Adrenal gland (tissue), 12 donors: ENCODE measurements around the gene OR9A2. TPM values are rescaled to one million over a fixed set of nuclear protein-coding genes. Genes with fewer than 3 reads are reported as not detected.

Experiments used
- DNase-seq, 7 donors: peaks; one replicate each; pipeline ENCODE4 v3.0.0-alpha.2; 2019 to 2020
- H3K27ac ChIP-seq, 5 donors: fragments of 200-600 bp; sonication (generic) in 4 of 5; 1 replicate in 3 of 5; 2 replicates in 2 of 5; pipeline versions ENCODE4 v1.5.1 to v1.8.0; 2016 to 2020; ENCODE audit warnings: mild to moderate bottlenecking in 1 of 5
- H3K27me3 ChIP-seq: fragments of 200-600 bp; 2 replicates; pipeline ENCODE4 v1.8.0; 2021
- H3K36me3 ChIP-seq, 2 donors: fragments of 200-600 bp; replicated peaks in 1 of 2; 1 replicate in 1 of 2; 2 replicates in 1 of 2; pipeline versions ENCODE4 v1.5.1 to v1.8.0; 2018 to 2022
- H3K4me1 ChIP-seq, 2 donors: fragments of 200-600 bp; replicated peaks in 1 of 2; 1 replicate in 1 of 2; 2 replicates in 1 of 2; pipeline versions ENCODE4 v1.5.1 to v1.8.0; 2018 to 2021
- H3K4me3 ChIP-seq, 4 donors: fragments of 200-600 bp; sonication (generic) in 3 of 4; one replicate each; pipeline ENCODE4 v1.5.1; 2016 to 2018
- H3K9me3 ChIP-seq, 3 donors: fragments of 200-600 bp; sonication (generic) in 1 of 3; replicated peaks in 1 of 3; 1 replicate in 2 of 3; 2 replicates in 1 of 3; pipeline versions ENCODE4 v1.5.1 to v1.8.0; 2016 to 2021
- POLR2A ChIP-seq, 2 donors: fragments of 450-650 bp; IDR thresholded peaks; one replicate each; pipeline ENCODE4 v1.6.1; 2017; ENCODE audit warnings: antibody characterized with exemption in 2 of 2, mild to moderate bottlenecking in 2 of 2, moderate library complexity in 1 of 2
- WGBS, 4 donors: extraction: QIAGEN DNeasy Blood & Tissue Kit in 2 of 4; methylation state at CpG; one replicate each; pipeline versions ENCODE4 v1.1.5 to v1.1.7; 2013 to 2017; 5-methylcytosine and 5-hydroxymethylcytosine counted together
- intact Hi-C, 2 donors: fragments of 100-400 bp; cut with DNase I; formaldehyde crosslinking; loops; one replicate each; pipeline versions ENCODE4 v1.14.1 to v1.15.0; 2022 to 2023
- polyA plus RNA-seq, 3 donors: library from polyadenylated mRNA; stranded (reverse); fragments of 200-250 nt in 2 of 3; fragments of 350-450 nt in 1 of 3; fragmentation: Illumina TruSeq in 1 of 3; extraction: RNeasy Lipid Tissue Mini Kit (QIAGEN cat#74804) in 1 of 3; gene quantifications; one replicate each; pipeline ENCODE4 v1.2.3, GENCODE V29; 2013 to 2014
- total RNA-seq, 9 donors: library from RNA; depleted of rRNA in 4 of 9; stranded (reverse); fragments of >200 nt in 4 of 9; fragments of 120-200 nt in 1 of 9; fragmentation: NEBNext Ultra II Directional in 1 of 9; extraction: Animal tissue kit (Norgen Biotek cat#: 25700) in 1 of 9; gene quantifications; one replicate each; pipeline versions ENCODE4 v1.1.0 to v1.2.4, GENCODE V29; 2013 to 2023
- TF ChIP-seq, protein P1 (sequence below), 6 experiments: fragments of 450-650 bp in 4 of 6; fragments of 200-600 bp in 2 of 6; sonication (generic) in 1 of 6; IDR thresholded peaks; 1 replicate in 5 of 6; 2 replicates in 1 of 6; pipeline versions ENCODE4 v1.5.1 to v1.8.0; 2016 to 2021; ENCODE audit warnings: antibody characterized with exemption in 6 of 6, mild to moderate bottlenecking in 2 of 6, moderate library complexity in 1 of 6
- donor health status: healthy with polysubstance abuse.
- donor health status: Bipolar disorder and iron deficiency.
- donor health status: DM: yes; HTN: yes; CAD: no.
- donor health status: DM: no; HTN: no; CAD: no.
- donor health status: DM: no; HTN: no; CAD: no.
- donor health status: DM: yes; HTN: yes; CAD: no.

The OR9A2 gene
- total and polyA plus RNA-seq, 12 donors = 0.78 TPM; not detected in 11

DNA sequence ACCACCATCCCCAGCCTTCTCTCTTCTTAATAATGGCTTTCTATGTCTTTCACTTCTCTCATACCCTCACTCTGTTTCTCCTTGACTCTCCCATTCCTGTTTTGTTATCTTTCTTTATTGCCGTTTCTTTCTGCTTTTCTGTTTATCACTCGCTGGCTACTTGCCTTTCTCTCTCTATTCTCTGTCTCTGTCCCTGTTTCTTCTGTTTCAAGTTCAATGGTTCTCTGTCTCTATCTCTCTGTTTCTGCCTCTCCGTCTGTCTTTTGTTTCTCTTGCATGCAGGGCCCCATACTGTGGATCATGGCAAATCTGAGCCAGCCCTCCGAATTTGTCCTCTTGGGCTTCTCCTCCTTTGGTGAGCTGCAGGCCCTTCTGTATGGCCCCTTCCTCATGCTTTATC, 25.1 kb upstream of the OR9A2 start, which contains the start of gene OR6V1:
Gene OR6V1, plus strand, starts transcription at position 301 of the 400 bp plus-strand sequence. Its CDS starts 0 bp downstream, at position 301.
- no peak for TF ChIP-seq POLR2A (IDR thresholded peaks at IDR 0.05)
- TF ChIP-seq, protein P1, sequence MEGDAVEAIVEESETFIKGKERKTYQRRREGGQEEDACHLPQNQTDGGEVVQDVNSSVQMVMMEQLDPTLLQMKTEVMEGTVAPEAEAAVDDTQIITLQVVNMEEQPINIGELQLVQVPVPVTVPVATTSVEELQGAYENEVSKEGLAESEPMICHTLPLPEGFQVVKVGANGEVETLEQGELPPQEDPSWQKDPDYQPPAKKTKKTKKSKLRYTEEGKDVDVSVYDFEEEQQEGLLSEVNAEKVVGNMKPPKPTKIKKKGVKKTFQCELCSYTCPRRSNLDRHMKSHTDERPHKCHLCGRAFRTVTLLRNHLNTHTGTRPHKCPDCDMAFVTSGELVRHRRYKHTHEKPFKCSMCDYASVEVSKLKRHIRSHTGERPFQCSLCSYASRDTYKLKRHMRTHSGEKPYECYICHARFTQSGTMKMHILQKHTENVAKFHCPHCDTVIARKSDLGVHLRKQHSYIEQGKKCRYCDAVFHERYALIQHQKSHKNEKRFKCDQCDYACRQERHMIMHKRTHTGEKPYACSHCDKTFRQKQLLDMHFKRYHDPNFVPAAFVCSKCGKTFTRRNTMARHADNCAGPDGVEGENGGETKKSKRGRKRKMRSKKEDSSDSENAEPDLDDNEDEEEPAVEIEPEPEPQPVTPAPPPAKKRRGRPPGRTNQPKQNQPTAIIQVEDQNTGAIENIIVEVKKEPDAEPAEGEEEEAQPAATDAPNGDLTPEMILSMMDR (IDR thresholded peaks at IDR 0.05) = no peak
- Histone ChIP-seq H3K4me1 (no peaks in the 10 kb centered on the region), H3K9me3 (no peaks in the 10 kb centered on the region), H3K27me3 (no peaks in the 10 kb centered on the region), H3K36me3 (no peaks in the 10 kb centered on the region), H3K4me3 (no peak within 1 kb of the TSS), H3K27ac (no peak within 1 kb of the TSS)
- 78 to 93% (median 82%) methylated on average over 4 of the region's 4 CpGs for WGBS, 4 donors
- DNase-seq = no peak
- intact Hi-C loops = no loop called here

DNA sequence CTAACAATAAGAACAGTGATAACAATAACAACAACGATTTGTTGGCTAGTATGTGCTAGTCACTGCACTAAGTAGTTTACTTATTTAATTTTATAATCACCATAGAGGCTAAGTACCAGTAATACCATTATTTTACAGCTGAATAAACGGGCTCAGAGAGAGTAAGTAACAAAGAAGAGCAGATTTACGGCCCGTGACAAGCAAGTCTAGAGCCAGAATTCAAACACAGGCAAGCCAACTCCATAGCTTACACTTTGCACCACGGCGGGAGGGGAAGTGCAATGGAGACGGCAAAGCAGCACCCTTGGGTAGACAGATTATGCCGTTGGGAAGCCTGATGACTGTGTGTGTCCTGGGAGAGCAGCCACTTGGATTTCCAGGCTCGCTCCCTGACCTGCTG, 24.0 kb upstream of the OR9A2 start:
- 44 to 52% (median 46%) methylated on average over 9 of the region's 9 CpGs for WGBS, 4 donors
- H3K27me3 ChIP-seq = no peaks in the 10 kb centered on the region
- H3K4me3 ChIP-seq = no peak overlapping the region
- TF ChIP-seq, protein P1 (IDR thresholded peaks at IDR 0.05) = no peak
- TF ChIP-seq POLR2A (IDR thresholded peaks at IDR 0.05) = no peak
- DNase-seq = no peak
- H3K4me1 ChIP-seq = no peaks in the 10 kb centered on the region
- H3K36me3 ChIP-seq = no peaks in the 10 kb centered on the region
- H3K9me3 ChIP-seq = no peaks in the 10 kb centered on the region
- intact Hi-C loops = no loop called here
- H3K27ac ChIP-seq = no peak overlapping the region

DNA sequence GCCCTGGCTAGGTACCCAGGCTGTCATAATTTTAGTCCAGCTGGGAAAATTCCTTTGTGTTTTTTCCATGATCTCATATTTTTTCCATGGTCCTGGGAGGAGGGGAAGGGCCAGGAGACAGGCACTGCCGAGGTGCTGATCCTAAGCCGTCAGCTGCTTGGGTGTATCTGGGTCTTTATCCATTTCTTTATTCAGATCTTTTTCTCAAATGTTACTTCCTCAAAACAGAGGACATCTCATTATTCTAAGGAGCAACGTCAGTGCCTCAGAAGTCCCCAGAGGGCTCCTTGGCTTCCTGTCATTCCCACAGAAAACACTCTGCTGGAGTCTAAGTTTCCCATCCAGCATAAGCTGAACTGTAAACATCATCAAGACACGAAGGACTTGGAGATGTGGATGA, 22.4 kb upstream of the OR9A2 start:
- Histone ChIP-seq H3K4me1 (no peaks in the 10 kb centered on the region), H3K36me3 (no peaks in the 10 kb centered on the region), H3K27me3 (no peaks in the 10 kb centered on the region), H3K27ac (peak overlapping the region in 1 of 5 donors; percentile 2), H3K9me3 (no peaks in the 10 kb centered on the region), H3K4me3 (no peak overlapping the region)
- 37 to 45% (median 40%) methylated on average over 4 of the region's 4 CpGs for WGBS, 4 donors
- intact Hi-C loops = no loop called here
- TF ChIP-seq POLR2A (IDR thresholded peaks at IDR 0.05) = no peak
- TF ChIP-seq, protein P1 (IDR thresholded peaks at IDR 0.05) = no peak
- peak in 1 of 7 donors; percentile 7 for DNase-seq

DNA sequence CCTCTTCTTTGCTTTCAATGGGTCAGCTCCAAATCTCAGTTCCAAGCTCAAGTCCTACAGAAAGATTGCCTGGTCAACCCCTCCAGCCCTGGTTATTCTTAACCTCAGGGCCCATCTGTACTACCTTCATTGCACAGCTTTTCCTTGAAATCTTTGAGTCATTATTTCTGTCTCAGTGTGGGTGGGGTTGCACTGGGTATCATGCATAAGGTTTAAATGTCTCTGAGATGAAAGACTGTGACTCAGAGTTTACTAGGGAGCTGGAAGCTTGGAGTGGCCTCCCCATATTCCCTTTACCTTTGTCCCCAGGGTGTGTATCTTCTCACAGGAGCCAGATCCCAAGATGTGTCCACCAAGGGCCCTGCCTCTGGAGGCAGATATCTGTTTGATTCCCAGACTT, 21.9 kb upstream of the OR9A2 start:
- H3K27me3 ChIP-seq = no peaks in the 10 kb centered on the region
- no peak overlapping the region for H3K4me3 ChIP-seq
- intact Hi-C loops = no loop called here

More for the DNA sequence above, 21.9 kb upstream of the OR9A2 start:
- H3K9me3 ChIP-seq = no peaks in the 10 kb centered on the region
- H3K4me1 ChIP-seq = no peaks in the 10 kb centered on the region
- H3K36me3 ChIP-seq = no peaks in the 10 kb centered on the region
- H3K27ac ChIP-seq = no peak overlapping the region
- no peak for TF ChIP-seq POLR2A (IDR thresholded peaks at IDR 0.05)
- TF ChIP-seq, protein P1 (IDR thresholded peaks at IDR 0.05) = no peak
- DNase-seq = no peak
